H54 (cell line): ENCODE measurements around the gene MYRIP.

Experiments
- DNase-seq: peaks from one replicate; pipeline ENCODE4 v3.0.0; 2011; ENCODE audit warnings: low spot score, mixed read lengths; ENCODE audit not compliant: insufficient read length
- FAIRE-seq: peaks from 3 replicates; lab custom pipeline; 2011; peaks lifted over from hg19 to GRCh38; lab: Jason Lieb, UNC
- POLR2A ChIP-seq: IDR thresholded peaks from 2 replicates; pipeline ENCODE4 v1.6.1; 2011; ENCODE audit warnings: low read depth, mild to moderate bottlenecking, low read length

Gene MYRIP

DNA sequence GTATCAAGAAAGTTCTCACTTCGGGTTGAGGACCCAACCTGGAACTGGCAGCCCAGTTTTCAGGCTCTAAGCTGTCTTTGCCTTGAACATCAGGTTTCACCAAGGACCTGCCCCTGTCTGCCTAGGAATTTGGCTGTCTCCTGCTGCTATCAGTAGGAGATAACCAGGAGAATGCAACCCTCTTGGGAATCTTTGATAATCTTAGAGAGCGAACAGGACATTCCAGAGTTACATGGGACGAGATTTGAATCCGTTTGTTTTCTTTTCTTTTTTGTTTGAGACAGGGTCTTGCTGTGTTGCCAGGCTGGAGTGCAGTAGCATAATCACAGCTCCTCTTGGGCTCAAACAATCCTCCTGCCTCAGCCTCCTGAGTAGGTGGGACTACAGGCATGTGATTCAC is 482.1 kb downstream of the MYRIP start:
- FAIRE-seq: no peak
- DNase-seq: no peak
- TF ChIP-seq POLR2A: no peak

DNA sequence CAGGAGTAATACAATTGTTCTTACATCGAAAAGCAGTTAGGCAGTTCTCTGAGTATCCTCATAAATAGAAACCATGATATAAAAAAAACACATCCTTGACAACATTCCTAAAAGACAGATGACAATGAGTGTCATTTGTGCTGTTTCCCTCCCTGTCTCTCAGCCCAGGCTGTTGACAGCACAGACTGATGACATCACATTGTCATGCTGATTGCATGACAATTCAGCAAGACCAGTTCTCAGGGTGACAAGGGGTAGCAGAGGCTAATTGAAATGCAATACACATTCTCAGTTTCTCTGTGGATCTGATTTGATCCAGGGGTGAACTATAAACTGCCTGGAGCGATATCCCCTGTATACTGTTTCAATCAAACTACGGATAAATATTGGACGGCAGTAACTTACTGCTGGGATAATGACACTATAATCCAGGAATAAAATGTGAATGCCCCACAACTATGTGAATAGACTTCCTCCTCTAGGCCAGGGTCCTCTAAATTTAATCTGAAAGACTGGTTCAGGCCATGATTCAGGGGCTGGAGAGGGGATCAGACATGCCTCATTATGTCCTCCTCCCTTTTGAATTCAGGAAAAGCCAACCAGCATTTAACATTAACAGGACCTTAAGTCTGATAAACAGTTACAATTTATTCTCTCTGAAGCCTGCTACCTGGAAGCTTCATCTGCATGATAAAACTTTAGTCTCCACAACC is 483.4 kb downstream of the MYRIP start:
- TF ChIP-seq POLR2A: no peak
- FAIRE-seq (no peak), DNase-seq (no peak)

DNA sequence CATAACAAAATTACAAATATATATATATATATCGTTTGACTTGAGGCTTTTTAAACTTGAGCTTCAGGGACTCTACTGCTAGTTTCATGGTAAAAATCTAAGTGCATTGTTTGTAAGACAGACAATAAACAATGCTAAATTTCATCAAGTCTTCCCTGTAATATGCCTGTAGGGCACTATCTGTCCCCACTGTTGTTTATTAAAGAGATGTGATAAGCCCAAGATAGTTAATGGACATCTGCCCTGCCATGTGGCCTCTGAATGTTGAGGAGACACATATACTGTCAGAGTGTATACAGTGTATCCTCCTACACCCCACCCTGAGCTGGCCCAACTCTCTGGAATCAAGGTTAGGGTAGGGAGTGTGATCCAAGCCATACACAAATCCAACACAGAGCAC is 485.0 kb downstream of the MYRIP start:
- DNase-seq (no peak), FAIRE-seq (no peak)
- TF ChIP-seq POLR2A: no peak

DNA sequence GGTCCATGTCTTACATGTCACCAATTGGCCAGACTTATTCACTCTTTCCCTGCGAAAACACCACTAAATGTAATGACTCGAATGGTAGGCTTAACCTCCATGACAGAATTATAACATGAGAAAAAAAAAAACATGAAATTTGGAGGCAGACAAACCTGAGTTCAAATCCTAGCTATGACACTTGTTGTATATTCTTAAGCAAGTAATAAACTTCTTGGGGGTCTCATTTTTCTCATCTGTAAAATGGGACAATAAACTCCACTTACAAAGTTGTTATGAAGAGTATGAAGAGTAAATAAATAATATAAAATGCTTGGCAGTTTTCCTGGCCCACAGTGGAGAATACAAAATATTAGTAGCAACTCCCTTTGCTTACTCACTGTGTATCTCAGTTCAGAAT is 488.7 kb downstream of the MYRIP start:
- no peak for FAIRE-seq
- TF ChIP-seq POLR2A: no peak

DNA sequence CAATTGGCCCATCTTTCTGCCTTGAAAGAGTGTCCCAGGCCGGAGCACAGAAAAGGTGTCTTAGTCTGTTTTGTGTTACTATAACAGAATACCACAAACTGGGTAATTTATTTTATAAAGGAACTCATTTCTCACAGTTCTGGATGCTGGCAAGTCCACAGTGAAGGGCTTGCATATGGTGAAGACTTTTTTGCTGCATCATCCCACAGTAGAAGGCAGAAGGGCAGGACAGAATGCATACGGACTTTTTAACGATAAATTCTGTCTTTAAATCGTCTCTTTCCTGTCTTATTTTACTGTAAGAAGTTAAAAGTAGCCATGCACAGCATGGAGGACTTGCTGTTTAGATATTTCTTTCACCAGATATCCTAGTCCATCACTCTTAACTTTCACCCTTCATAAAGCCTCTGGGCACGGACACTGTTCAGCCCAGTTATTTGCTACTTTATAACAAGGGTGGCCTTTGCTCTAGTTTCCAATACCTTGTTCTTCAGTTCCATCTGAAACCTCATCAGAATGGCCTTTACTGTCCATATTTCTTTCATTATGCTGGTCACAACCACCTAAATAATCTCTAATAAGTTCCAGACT is 489.8 kb downstream of the MYRIP start:
- peak; percentile 23 for FAIRE-seq
- no peak for TF ChIP-seq POLR2A
- DNase-seq: no peak

More for the DNA sequence above, 488.7 kb downstream of the MYRIP start:
- DNase-seq: no peak

DNA sequence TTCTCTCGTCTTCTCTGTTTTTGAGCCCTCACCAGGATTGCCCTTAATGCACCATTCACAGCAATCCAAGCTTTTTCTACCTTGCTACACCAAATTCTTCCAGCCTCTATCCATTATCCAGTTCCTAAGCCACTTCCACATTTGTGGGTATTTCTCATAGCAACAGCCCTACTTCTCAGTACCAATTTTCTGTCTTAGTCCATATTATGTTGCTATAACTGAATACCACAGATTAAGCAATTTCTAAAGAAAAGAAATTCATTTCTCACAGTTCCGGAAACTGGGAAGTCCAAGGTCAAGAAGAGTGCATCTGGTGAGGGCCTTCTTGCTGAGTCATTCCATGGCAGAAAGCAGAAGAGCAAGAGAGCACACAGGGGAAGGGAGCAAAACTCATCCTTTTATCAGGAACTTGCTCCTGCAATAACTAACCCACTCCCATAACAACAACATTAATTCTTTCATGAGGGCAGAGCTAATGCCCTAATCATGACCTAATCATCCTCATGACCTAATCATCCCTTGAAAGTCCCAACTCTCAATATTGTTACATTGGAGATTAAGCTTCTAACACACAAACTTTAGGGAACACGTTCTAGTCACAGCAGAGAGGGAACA is 490.4 kb downstream of the MYRIP start:
- TF ChIP-seq POLR2A: no peak
- FAIRE-seq: peak; percentile 75
- DNase-seq: no peak

DNA sequence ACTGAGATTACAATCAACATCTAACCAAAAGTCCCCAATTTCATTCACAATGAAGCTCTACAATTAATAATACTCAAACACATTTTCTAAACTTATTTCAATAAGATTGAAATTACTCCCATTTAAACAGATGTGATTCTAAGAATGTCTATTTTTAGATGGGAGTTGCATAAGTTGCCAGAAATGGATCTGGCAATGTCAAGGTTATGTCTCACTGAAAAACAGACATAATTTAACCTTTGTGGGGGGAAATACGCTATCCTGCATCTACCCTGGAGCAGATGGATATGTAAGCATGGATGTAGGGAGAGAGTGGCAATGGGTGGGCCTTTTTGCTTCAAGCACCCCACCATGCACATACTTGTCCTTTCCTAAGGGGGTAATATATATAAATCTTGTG is 493.4 kb downstream of the MYRIP start:
- FAIRE-seq: no peak
- TF ChIP-seq POLR2A: no peak
- no peak for DNase-seq

DNA sequence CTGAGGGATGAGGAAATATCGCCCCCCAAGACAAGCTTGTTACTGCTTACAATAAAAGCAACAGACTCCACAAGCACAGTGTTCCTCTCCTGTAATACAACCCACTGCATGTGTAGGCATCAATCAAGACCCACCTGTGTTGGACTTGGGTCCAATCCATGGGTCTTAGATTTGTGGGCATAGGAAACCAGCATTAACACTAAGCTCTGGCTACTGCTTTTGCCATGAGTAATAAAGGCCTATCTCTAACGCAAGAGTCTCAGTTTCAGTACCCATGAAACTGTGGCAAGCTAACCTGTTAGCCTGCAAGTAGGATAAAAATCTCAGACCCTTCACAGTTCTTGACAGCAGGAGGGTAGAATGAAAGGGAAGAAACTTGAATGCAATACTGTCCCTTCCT is 494.9 kb downstream of the MYRIP start:
- DNase-seq (no peak), FAIRE-seq (no peak)
- no peak for TF ChIP-seq POLR2A

DNA sequence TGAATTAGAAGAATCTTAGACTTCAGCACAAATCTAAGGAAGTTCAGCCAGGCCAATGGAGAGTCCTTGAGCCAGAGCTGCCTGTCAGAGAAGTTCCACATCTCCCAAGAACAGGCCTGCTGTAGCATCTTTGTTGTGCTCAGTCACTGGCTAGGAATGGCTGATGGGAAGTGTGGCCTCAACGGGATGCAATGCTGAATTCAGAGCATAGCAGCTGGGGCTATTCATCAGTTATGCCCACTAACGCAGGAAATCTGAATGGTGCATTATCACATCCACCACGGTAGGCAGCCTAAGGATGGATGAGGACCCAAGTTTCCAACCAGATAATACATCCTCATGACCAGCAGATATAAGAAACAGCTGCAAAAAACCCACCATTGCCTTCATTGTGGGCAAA is 496.9 kb downstream of the MYRIP start:
- no peak for TF ChIP-seq POLR2A
- FAIRE-seq (no peak), DNase-seq (no peak)

DNA sequence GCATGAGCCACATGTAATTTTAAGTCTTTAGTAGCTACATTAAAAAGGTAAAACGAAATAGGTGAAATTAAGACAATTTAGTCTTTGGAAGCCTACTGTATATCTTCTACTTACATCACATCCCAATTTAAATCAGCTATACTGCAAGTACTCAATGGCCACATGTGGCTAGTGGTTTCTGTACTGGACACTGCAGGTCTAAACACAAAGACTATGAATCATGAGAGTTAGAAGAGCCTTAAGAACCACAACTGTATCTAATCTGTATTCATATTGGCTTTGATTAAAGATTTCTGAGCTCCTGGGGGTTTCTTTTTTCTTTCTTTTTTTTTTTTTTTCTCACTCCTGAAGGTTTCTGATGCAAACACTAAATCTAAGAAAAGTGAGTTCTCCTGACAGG is 497.8 kb downstream of the MYRIP start:
- no peak for DNase-seq
- no peak for TF ChIP-seq POLR2A
- FAIRE-seq: no peak

DNA sequence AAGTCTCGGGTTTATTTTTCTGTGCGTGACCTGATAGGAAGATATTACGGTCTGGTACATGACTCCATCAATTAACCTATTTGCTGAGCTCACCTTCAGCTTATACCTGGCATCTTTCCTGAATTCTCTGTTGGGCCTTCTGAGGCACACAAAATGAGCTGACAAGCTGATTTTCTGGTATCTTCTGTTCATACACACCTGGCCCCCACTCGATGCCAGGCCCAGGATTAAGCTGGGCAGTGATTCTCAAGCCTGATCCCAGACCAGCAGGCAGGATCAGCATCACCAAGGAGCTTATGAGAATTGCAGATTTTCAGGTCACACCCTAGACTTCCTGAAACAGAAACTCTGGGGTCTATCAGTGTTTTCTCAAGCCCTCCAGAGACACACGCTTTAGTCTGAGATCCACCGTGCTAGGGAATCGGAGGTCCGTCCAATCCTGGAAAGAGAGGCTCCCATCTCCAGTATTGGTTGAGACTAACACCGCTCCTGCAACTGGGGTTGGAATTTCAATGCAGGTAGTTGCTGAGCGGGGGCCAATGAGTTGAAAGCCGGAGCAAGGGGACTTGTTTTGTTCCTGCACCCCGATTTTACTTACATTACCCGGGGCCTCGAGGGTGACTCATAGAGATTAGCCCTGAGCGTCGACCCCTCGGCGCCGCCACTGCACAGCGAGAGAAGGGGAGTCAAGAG is 499.5 kb downstream of the MYRIP start:
- FAIRE-seq: peak; percentile 66
- TF ChIP-seq POLR2A: 0 out of 2 replicates have a peak, but pooled peaks have one; percentile 26
- DNase-seq: no peak

DNA sequence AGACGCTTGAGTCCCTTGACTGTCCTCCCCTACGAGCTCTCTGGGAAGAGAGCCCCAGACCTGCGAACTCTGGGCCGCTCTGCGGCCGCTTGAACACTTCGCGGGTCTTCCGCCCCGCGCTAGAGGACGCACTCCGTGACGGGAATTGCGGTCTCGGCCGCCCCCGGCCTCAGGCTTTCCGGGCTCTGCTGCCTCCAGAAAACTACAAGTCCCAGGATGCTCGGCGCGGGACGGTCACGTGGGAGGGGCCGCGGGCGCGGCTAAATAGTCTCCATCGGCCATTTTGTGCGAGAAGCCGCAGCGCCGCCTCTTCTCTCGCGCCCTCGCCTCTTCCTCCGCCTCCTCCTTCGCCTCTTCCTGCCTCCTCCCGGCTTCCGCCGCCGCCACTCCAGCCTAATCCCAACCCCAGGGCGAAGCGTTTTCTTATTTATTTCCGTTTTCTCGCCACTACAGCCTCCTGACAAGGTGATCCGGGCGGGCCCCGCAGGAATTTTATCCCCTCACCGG is 500.1 kb downstream of the MYRIP start, which contains the start of gene EIF1B:
Gene EIF1B (plus strand): TSS at position 290 of the 507 bp plus-strand sequence. CDS start 235 bp downstream, outside the sequence.
- FAIRE-seq (peak; percentile 90), DNase-seq (peak; percentile 80)
- peak; percentile 68 for TF ChIP-seq POLR2A
